HG03095 (cell line): ENCODE measurements around the gene RASAL2.
A peak's percentile ranks its signal among the peaks of the same experiment; 100 is the strongest.
"Not testable (repeated sequence)": the region's sequence is repeated elsewhere in the genome, so short reads cannot be mapped to it uniquely, and the experiment has no call there.

Source experiments
- ATAC-seq: cut with Tn5 transposase; IDR thresholded peaks from one replicate; pipeline ENCODE4 v1.9.1; 2021; ENCODE audit warnings: moderate library complexity; ENCODE audit not compliant: unreplicated experiment

Gene RASAL2

DNA sequence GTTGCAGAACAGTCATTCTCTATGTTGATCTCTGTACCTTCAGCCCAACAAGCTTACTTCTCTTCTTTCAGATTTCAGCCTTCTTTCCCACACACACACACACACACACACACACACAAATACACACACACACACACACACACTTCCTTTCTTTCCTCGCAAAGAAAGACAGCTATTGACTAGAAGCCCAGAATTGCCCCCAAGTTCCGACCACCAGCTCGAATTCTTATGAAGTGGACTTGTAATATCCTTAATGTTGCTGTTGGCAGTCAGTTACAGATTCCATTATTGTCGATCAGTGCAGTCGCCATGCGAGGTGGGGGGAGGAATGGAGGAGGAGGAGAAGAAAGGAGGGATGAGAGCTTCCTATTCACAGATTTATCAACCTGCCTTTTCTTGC is 277.3 kb downstream of the RASAL2 start:
- no peak for ATAC-seq

DNA sequence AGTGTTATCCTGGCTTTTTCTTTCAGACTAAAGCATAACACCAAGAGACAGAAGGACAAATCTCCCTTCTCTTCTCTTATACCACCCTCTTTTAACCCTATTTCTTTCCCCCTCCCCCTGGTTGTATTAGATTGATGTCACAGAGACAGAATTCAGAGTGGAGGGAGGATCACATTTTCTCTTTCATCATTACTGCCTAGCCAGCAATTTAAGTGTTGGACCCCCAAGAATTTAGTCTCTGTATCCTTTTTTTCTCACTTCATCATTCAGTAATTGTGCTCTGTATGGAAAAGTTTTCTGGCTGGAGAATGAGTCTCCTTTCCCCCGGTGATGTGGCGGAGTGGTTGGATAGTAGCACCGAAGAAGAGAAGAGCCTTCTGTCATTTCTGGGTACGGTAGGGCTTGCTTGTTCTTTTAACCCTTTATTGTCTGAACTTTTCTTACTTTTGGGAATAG is 278.1 kb downstream of the RASAL2 start:
- no peak for ATAC-seq

GRCh38 chr1:178374016-178374415 is 280.1 kb downstream of the RASAL2 start:
- no peak for ATAC-seq

GRCh38 chr1:178376008-178376407 is 282.1 kb downstream of the RASAL2 start:
- no peak for ATAC-seq

DNA sequence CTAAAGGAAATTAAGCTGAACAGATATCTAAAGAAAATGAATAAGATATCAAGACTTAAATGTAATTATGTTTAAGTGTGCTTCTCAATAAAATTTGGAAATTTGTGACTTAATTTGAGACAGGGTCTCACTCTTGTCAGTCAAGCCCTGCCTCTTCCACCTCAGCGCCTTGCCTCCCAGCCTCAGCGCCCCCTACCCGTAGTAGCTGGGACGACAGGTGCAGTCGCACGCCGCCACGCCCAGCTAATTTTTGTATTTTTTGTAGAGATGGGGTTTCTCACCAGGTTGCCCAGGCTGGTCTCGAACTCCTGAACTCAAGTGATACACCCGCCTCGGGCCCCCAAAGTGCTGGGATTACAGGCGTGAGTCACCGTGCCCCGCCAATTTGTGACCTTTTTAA is 285.9 kb downstream of the RASAL2 start:
- ATAC-seq: no peak

- ATAC-seq: no peak
Observed at GRCh38 chr1:178382372-178382771, 288.5 kb downstream of the RASAL2 start.

DNA sequence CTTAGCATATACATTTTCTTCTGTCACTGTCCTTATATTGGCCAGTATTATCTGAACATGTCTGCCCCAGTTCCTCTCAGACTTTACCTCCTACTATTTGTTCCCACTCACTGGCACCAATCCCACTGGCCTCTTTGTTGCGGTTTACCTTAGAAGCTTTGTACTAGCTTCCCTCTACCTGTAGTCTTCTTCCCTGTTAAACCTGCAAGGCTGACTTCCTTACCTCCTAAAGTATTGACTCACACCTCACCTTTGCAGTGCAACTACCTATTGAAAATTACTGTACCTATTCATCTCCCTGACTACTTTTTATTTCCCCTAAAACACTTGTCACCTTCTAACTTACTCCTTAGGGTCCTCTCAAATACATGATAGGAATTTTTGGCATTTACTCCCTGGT is 291.8 kb downstream of the RASAL2 start:
- no peak for ATAC-seq

DNA sequence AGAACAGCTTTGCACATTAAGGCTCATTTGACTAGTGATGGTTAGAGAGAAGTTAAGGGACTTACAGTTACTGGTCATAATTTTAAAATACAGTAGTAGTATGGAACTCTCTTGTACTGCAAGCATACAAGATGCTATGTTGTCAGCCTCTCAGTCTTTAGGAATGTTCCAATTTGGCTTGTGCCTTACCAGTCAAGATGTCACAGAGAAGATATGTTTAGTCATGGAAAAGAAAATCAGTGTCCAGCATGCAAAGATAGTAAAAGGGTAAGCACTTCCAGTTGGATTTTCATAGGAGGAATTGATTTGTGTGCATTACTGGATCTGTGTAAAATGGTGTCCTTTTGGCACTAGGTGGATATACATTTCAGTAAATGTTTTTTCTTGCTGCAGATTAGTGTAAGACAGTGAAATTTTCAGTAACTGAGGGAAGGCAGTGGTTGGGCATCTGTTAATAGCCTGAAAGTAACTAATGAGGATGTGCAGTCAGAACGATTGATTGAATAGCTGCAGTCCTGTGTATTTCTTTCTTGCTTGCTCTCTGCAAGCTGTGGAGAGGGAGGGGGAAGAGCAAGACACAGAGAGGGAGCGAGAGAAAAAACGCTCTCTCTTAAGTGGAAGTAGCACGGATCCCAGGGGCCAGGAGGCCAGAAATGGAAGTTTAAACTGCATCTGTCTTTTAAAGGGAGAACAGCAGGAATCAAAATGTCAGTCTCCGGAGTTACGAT is 294.7 kb downstream of the RASAL2 start:
- no peak for ATAC-seq

DNA sequence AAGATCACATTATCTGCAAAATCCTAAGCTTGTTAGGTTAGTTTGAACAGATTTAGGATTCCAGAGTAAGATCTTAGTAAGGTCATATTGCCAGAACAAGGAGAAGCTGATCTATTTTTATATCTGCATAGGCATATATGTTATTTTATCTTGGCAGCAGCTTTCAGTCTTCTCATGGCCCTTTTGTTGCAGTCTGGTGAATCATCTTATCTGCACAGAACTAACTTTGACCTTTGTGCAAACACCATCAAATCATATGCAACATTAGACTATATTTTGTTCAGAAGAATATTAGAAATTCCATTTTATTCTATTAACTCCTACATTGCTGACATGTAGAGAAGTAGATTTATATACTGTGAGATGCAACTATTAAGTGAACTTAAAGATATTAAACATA is 295.5 kb downstream of the RASAL2 start:
- no peak for ATAC-seq

DNA sequence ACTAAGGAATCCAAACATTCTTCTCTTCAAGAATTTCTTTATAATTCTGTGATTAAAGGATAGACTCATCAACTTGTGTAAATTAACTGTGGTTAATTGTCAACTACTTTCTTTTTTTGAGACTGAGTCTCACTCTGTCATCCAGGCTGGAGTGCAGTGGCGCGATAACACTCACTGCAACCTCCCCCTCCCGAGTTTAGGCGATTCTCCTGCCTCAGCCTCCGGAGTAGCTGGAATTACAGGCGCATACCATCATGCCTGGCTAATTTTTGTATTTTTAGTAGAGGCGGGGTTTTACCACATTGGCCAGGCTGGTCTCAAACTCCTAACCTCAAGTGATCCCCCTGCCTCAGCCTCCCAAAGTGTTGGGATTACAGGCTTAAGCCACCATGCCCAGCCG is 296.4 kb downstream of the RASAL2 start:
- ATAC-seq: not testable (repeated sequence)

DNA sequence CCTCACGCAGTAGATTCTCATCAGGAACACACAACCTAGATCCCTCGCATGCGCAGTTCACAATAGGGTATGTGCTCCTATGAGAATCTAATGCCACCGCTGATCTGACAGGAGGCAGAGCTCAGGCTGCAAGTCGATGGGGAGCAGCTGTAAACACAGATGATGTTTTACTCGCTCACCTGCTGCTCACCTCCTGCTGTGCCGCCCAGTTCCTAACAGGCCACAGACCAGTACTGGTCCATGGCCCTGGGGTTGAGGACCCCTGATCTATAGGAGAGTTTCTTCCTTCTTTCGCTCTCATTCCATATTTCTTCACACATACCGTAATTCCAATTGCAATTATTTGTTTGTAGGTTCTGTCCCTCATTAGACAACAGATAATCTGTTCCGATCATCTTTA is 299.5 kb downstream of the RASAL2 start:
- no peak for ATAC-seq

GRCh38 chr1:178396789-178397188 is 302.9 kb downstream of the RASAL2 start:
- ATAC-seq: no peak

- no peak for ATAC-seq
Observed at GRCh38 chr1:178397678-178398077, 303.8 kb downstream of the RASAL2 start.

- ATAC-seq: no peak
Observed at GRCh38 chr1:178399177-178399728, 305.3 kb downstream of the RASAL2 start.

GRCh38 chr1:178405137-178405536 is 311.2 kb downstream of the RASAL2 start:
- ATAC-seq: no peak

DNA sequence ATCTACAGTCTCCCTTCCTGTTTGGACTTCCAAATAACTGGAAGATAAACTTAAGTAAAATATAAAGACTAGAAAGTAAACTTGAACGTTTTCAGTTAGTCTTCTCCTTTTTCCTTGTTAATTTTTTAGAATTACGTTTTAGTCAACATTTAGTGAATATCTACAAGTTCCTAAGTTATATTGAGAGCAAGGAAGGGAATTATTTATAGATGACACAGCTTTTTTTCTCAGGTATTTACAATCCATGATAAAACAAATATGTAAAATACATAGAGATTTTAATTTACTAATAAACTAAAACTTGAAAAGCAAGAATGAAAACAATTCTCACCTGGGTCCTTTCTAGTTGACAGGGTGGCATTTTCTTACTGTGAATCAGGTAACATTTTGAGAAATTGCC is 313.3 kb downstream of the RASAL2 start:
- ATAC-seq: no peak

DNA sequence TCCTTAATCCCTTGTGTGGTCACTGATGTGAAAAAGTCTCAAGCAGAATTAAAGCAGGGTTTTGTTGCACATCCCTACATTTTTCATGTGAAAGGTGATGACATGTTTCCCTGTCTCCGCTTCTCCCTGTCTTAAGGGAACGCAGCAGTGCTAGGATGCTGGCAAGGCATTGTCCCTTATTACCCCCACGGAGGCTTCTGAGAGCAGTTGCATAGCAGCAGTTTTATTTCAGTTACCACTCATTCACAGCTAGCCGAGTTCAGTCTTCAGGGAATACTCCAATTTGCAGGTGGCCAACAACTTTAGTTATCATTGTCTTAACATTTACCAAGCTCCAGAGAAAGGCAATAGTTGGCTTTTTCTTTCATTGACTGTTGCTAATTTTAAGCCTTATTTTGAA is 313.8 kb downstream of the RASAL2 start:
- ATAC-seq: no peak

GRCh38 chr1:178408871-178409270 is 315.0 kb downstream of the RASAL2 start:
- ATAC-seq: no peak

- ATAC-seq: no peak
Observed at GRCh38 chr1:178409541-178409940, 315.6 kb downstream of the RASAL2 start.

DNA sequence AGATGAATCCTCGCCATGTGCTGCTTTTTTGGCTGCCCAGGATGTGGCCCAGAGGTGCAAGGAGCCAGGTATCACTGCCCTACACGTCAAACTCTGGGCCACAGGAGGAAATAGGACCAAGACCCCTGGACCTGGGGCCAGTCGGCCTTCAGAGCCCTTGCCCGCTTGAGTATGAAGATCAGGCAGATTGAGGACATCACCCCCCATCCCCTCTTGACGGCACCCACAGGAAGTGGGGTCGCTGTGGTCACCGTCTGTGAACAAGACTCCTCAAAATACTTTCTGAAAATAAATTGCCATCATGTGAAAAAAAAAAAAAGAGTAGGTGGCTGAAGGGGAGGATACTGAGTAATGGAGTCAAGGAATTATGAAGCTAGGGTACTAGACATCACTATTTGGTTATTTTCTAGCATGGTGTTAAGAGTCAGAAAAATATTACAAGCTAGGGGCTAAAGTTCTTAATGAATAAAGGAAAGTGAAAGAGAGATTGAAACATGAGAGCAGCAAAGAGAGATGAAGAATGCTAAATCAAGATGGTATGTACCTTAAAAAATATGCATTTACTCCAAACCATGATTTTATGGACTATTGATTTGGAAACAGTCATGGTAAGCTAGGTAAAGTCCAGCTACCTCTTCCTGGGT is 318.0 kb downstream of the RASAL2 start:
- peak; percentile 61 for ATAC-seq

GRCh38 chr1:178412400-178412770 is 318.5 kb downstream of the RASAL2 start:
- peak; percentile 83 for ATAC-seq

DNA sequence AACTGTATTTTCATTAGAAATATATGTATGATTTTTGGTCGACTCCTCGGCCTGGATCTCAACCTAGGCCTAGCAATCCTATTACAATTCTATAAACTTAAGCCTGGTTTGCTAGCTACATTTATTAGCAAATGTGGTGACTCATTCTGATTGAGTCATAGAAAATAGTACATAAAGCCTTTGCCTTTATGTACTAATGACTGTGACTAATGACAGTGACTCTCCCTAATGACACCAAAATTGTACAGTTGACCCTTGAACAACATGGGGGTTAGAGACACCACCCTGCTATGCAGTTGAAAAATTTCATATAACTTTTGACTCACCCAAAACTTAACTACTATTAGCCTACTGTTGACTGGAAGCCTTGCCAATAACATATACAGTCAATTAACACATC is 324.0 kb downstream of the RASAL2 start:
- ATAC-seq: no peak
